Caco-2 (cell line): ENCODE measurements around the gene INO80D. TPM values are rescaled to one million over a fixed set of nuclear protein-coding genes. Genes with fewer than 3 reads are reported as not detected.
"Not testable (repeated sequence)": the region's sequence is repeated elsewhere in the genome, so short reads cannot be mapped to it uniquely, and the experiment has no call there.

Experiments
- BruUV-seq: library from RNA; stranded (reverse); fragments of 400-500 nt; replicated peaks from 2 replicates; lab custom pipeline; 2021; lab: Mats Ljungman, UMichigan
- CTCF ChIA-PET: fragments of 300-600 bp; sonication (Branson Sonifier 250); formaldehyde crosslinking; loops from one replicate; lab custom pipeline; 2022; ENCODE audit warnings: antibody characterized with exemption; lab: Charles Lee
- POLR2A ChIA-PET: fragments of 300-600 bp; sonication (Branson Sonifier 250); formaldehyde crosslinking; loops from one replicate; lab custom pipeline; 2022; ENCODE audit warnings: antibody characterized with exemption; lab: Charles Lee
- DNase-seq, 2 experiments: peaks; one replicate each; pipeline versions ENCODE4 v3.0.0 to v3.0.0-alpha.2; 2020 to 2022
- H3K27me3 ChIP-seq: replicated peaks from 2 replicates; pipeline ENCODE4 v1.6.0; 2011; ENCODE audit warnings: low read length; ENCODE audit not compliant: control insufficient read depth, insufficient read depth
- H3K36me3 ChIP-seq: 2 replicates; pipeline ENCODE4 v1.5.1; 2011; ENCODE audit warnings: low read length; ENCODE audit not compliant: control insufficient read depth, insufficient read depth
- H3K4me1 ChIP-seq: fragments of 250-450 bp; sonication (Bioruptor Pico); 2 replicates; pipeline ENCODE4 v1.5.1; 2020; ENCODE audit warnings: mild to moderate bottlenecking
- H3K4me3 ChIP-seq: 2 replicates; pipeline ENCODE4 v1.5.1; 2011; ENCODE audit warnings: low read depth, mild to moderate bottlenecking, control low read depth, low read length
- H3K9me3 ChIP-seq: fragments of 250-450 bp; sonication (Bioruptor Pico); 2 replicates; pipeline ENCODE4 v1.5.1; 2020; ENCODE audit warnings: mild to moderate bottlenecking, moderate library complexity
- H3K27ac Mint-ChIP-seq: one replicate; pipeline ENCODE4 v1.8.0; 2022; ENCODE audit warnings: mixed read lengths; ENCODE audit not compliant: unreplicated experiment
- H3K27me3 Mint-ChIP-seq: one replicate; pipeline ENCODE4 v1.8.0; 2022; ENCODE audit warnings: mixed read lengths; ENCODE audit not compliant: insufficient read depth, unreplicated experiment
- H3K36me3 Mint-ChIP-seq: one replicate; pipeline ENCODE4 v1.8.0; 2022; ENCODE audit warnings: mild to moderate bottlenecking, mixed read lengths; ENCODE audit not compliant: insufficient read depth, unreplicated experiment
- H3K4me1 Mint-ChIP-seq: one replicate; pipeline ENCODE4 v1.8.0; 2022; ENCODE audit warnings: low read depth, mixed read lengths; ENCODE audit not compliant: unreplicated experiment
- H3K4me3 Mint-ChIP-seq: one replicate; pipeline ENCODE4 v1.8.0; 2022; ENCODE audit warnings: mild to moderate bottlenecking, moderate library complexity, mixed read lengths; ENCODE audit not compliant: unreplicated experiment
- H3K9me3 Mint-ChIP-seq: one replicate; pipeline ENCODE4 v1.8.0; 2022; ENCODE audit warnings: mixed read lengths; ENCODE audit not compliant: unreplicated experiment
- intact Hi-C: fragments of 100-400 bp; cut with micrococcal nuclease; formaldehyde crosslinking; loops from one replicate; pipeline ENCODE4 v1.10.0; 2022; ENCODE audit not compliant: unreplicated experiment
- total RNA-seq: library from RNA; stranded (reverse); gene quantifications from 2 replicates; pipeline ENCODE4 v1.2.3, GENCODE V29; 2022
- TF ChIP-seq, protein P1 (sequence below), 2 experiments: fragments of 200-600 bp in 1 of 2; IDR thresholded peaks; 1 replicate in 1 of 2; 2 replicates in 1 of 2; pipeline versions ENCODE4 v1.5.1 to v1.8.0; 2011 to 2022; ENCODE audit warnings: antibody characterized with exemption in 1 of 2, control low read depth in 1 of 2, inconsistent platforms in 1 of 2, low read depth in 1 of 2, low read length in 1 of 2, mild to moderate bottlenecking in 1 of 2, moderate library complexity in 1 of 2; ENCODE audit not compliant: insufficient read depth in 1 of 2, severe bottlenecking in 1 of 2, unreplicated experiment in 1 of 2

The INO80D gene
- total RNA-seq, 1 experiment from 2014 or later: 19.8 TPM

DNA sequence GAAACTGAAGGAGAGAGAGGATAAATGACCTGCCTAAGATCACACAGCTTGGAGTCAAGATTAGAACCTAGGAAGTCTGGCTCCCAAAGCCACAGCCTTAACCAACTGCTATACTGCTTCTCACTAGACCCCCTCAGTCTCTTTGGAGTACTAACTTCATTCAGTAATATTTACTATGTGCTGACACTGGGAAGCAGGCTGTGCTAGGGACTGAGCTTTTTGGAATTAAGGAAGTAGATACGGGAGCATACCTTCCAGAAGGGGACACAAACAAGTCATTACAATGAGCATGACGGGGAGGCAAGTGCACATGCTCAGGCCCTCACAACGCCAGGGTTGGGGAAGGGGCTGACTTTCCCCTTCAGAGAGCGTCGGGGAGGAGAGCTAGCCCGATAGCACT lies 97.7 kb downstream of the INO80D start:
- H3K27me3 Mint-ChIP-seq: no peaks in the 10 kb centered on the region
- BruUV-seq: no TSS peak

DNA sequence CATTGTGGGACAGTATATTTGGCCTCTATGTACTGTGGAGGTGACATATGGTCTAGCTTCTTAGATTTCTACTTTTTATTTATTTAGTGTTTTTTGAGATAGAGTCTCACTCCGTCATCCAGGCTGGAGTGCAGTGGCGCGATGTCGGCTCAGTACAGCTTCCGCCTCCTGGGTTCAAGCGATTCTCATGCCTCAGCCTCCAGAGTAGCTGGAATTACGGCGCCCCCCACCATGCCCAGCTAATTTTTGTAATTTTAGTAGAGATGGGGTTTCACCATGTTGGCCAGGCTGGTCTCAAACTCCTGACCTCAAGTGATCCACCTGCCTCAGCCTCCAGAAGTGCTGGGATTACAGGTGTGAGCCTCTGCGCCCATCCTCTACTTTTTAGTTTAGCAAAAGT lies 99.6 kb downstream of the INO80D start:
- intact Hi-C loops: not testable (repeated sequence)

More for the DNA sequence above, 97.7 kb downstream of the INO80D start:
- no peak for DNase-seq
- H3K4me1 ChIP-seq: peaks cover 30% of the 10 kb centered on the region
- no peak overlapping the region for H3K4me3 ChIP-seq
- TF ChIP-seq, protein P1, sequence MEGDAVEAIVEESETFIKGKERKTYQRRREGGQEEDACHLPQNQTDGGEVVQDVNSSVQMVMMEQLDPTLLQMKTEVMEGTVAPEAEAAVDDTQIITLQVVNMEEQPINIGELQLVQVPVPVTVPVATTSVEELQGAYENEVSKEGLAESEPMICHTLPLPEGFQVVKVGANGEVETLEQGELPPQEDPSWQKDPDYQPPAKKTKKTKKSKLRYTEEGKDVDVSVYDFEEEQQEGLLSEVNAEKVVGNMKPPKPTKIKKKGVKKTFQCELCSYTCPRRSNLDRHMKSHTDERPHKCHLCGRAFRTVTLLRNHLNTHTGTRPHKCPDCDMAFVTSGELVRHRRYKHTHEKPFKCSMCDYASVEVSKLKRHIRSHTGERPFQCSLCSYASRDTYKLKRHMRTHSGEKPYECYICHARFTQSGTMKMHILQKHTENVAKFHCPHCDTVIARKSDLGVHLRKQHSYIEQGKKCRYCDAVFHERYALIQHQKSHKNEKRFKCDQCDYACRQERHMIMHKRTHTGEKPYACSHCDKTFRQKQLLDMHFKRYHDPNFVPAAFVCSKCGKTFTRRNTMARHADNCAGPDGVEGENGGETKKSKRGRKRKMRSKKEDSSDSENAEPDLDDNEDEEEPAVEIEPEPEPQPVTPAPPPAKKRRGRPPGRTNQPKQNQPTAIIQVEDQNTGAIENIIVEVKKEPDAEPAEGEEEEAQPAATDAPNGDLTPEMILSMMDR (IDR thresholded peaks at IDR 0.05; ENCODE audit: insufficient read depth in 1 of 2, low read depth in 1 of 2, low read length in 1 of 2, severe bottlenecking in 1 of 2, unreplicated experiment in 1 of 2): no peak
- H3K27me3 ChIP-seq: no peaks in the 10 kb centered on the region
- peaks cover 8% of the 10 kb centered on the region for H3K36me3 Mint-ChIP-seq
- no peak overlapping the region for H3K4me3 Mint-ChIP-seq
- CTCF ChIA-PET: no interaction called here
- H3K27ac Mint-ChIP-seq: no peak overlapping the region
- intact Hi-C loops: no loop called here
- POLR2A ChIA-PET: no interaction called here
- no peaks in the 10 kb centered on the region for H3K9me3 Mint-ChIP-seq
- no peaks in the 10 kb centered on the region for H3K9me3 ChIP-seq
- H3K36me3 ChIP-seq: no peaks in the 10 kb centered on the region
- peaks cover 21% of the 10 kb centered on the region for H3K4me1 Mint-ChIP-seq

DNA sequence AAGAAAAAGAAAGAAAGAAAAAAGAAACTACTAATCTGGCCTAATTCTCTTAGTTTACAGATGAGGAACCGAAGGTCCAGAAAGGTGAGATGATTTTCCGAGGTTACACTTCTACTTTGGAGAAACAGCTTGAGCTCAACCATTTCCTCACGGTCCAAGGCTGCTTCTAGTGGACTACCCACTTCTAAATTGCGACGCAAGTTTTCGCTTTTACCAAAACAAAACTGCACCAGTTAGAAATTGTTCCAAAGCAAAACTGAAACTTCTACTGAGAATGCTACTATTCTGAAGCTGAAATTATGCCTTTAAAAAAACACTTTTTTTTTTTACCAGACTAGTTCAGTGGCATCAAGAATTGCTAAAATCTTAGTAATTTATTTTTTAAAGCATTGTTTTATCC lies 101.6 kb downstream of the INO80D start:
- H3K27ac Mint-ChIP-seq: no peak overlapping the region
- peaks cover 24% of the 10 kb centered on the region for H3K4me1 Mint-ChIP-seq
- no TSS peak for BruUV-seq
- ChIA-PET POLR2A (no interaction called here), CTCF (interaction anchor here (0.7 to 1.1 kb wide), 2 partner anchors 36 to 668 kb away, joined by 3 to 7 read pairs; no protein-coding TSS in a partner anchor)
- intact Hi-C loops: no loop called here
- H3K27me3 Mint-ChIP-seq: no peaks in the 10 kb centered on the region
- peaks cover 9% of the 10 kb centered on the region for H3K9me3 Mint-ChIP-seq
- Histone ChIP-seq H3K27me3 (no peaks in the 10 kb centered on the region), H3K4me3 (no peak overlapping the region), H3K36me3 (no peaks in the 10 kb centered on the region), H3K9me3 (no peaks in the 10 kb centered on the region), H3K4me1 (peaks cover 38% of the 10 kb centered on the region)
- no peak for DNase-seq
- no peak overlapping the region for H3K4me3 Mint-ChIP-seq
- peaks cover 6% of the 10 kb centered on the region for H3K36me3 Mint-ChIP-seq
- TF ChIP-seq, protein P1 (IDR thresholded peaks at IDR 0.05; ENCODE audit: insufficient read depth in 1 of 2, low read depth in 1 of 2, low read length in 1 of 2, severe bottlenecking in 1 of 2, unreplicated experiment in 1 of 2): no peak

More for the DNA sequence above, 99.6 kb downstream of the INO80D start:
- BruUV-seq, POLR2A ChIA-PET, H3K4me3 ChIP-seq, H3K9me3 ChIP-seq, DNase-seq, H3K4me3 Mint-ChIP-seq, H3K36me3 ChIP-seq, H3K9me3 Mint-ChIP-seq, H3K27me3 ChIP-seq, H3K27me3 Mint-ChIP-seq, CTCF ChIA-PET, H3K36me3 Mint-ChIP-seq: not testable (repeated sequence)
- Mint-ChIP-seq H3K27ac (peak overlapping the region; percentile 6), H3K4me1 (peaks cover 27% of the 10 kb centered on the region)
- H3K4me1 ChIP-seq: peaks cover 41% of the 10 kb centered on the region
